GM12873 (cell line): Measurements from ENCODE around the gene TANGO2.

Experiments used
- TF ChIP-seq, protein P1 (sequence below): IDR thresholded peaks from 2 replicates; pipeline ENCODE4 v1.5.1; 2012; ENCODE audit warnings: low read depth, mild to moderate bottlenecking, moderate library complexity, low read length, control low read depth; ENCODE audit not compliant: insufficient read depth; ENCODE audit errors: missing control alignments

Gene TANGO2

DNA sequence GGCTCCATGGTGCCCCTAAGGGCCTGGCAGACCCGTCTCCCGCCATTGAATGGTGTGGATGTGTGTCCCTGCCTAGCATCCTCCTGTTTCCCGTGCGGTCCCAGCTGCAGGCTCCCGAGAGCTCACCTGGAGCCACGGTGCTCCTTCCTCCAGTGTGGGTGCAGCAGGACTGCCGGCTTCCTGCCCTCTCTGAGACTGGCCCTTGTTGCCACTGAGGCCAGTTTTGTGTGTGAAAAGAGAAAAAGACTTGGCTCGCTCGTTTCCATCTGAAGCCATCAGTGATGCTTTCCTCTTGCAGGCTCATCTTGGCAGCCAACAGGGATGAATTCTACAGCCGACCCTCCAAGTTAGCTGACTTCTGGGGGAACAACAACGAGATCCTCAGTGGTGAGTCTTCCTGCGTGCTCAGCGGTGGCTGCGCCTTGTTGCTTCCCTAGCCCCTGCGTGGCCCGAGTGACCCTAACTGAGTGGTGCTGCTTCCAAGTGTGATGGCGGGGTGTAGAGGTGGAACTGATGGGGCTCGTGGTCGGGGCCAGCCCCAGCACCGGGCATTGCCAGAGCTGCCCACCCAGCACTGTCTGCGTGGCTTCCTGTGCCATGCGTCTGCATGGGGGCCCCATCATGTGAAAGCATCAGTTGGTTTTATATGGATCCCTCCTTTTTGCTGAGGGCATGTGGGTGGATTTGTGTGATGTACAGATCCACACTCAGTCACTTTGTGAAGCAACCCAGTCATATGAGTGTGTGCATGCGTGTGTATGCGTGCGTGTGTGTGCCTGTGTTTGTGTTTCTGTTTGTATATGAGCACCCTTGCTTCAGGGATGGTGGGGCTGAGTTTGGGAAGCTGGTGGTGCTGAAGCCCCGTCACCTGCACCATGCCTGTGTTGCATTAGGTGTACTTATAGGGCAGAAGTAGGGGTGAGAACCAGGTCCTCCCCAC, 22.4 kb downstream of the TANGO2 start:
- TF ChIP-seq, protein P1, sequence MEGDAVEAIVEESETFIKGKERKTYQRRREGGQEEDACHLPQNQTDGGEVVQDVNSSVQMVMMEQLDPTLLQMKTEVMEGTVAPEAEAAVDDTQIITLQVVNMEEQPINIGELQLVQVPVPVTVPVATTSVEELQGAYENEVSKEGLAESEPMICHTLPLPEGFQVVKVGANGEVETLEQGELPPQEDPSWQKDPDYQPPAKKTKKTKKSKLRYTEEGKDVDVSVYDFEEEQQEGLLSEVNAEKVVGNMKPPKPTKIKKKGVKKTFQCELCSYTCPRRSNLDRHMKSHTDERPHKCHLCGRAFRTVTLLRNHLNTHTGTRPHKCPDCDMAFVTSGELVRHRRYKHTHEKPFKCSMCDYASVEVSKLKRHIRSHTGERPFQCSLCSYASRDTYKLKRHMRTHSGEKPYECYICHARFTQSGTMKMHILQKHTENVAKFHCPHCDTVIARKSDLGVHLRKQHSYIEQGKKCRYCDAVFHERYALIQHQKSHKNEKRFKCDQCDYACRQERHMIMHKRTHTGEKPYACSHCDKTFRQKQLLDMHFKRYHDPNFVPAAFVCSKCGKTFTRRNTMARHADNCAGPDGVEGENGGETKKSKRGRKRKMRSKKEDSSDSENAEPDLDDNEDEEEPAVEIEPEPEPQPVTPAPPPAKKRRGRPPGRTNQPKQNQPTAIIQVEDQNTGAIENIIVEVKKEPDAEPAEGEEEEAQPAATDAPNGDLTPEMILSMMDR = no peak

DNA sequence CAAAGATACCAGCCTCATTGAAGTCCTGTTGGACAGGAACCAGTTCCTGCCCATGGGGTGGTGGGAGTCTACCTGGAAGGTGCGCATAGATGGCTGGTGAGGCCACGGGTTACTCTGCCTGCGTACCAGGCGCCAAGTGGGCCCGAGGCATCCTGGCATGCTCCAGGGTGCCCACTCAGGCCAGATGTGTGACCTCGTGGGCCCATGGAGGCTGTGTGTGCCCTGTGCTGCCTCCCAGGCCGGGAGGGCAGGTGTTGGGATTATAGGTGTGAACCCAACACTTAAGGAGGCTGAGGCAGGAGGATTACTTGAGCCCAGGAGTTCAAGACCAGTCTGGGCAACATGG, 23.1 kb downstream of the TANGO2 start:
- TF ChIP-seq, protein P1 = no peak

DNA sequence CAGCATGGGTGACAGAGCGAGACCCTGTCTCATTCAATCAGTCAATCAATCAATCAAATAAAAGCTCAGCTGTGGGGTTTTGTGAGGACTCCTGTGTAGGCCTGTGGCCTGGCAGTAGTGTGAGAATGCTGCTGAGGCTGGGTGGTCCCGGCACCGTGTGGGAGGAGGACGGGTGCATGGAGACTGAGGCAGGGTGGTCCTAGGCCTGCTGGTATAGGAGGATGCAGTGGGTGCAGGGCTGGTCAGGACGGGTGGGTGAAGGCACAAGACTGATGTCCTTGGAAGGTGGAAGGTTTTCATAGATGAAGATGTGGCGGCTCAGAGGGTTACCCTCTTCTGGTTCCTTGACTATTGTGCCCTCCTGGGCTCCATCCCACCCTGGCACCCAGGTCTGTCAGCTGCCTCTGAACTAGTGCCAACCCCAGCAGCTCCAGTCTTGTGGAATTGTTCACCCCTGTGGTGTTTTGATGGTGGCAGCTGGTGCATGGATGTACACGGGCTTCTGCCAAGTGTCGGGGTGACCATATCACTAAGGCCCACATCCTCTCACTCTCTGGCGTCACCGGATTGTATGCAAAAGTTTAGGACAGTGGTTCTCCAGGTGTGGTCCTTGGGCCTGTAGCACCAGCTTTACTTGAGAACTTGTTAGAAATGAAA, 23.7 kb downstream of the TANGO2 start:
- TF ChIP-seq, protein P1 = no peak

DNA sequence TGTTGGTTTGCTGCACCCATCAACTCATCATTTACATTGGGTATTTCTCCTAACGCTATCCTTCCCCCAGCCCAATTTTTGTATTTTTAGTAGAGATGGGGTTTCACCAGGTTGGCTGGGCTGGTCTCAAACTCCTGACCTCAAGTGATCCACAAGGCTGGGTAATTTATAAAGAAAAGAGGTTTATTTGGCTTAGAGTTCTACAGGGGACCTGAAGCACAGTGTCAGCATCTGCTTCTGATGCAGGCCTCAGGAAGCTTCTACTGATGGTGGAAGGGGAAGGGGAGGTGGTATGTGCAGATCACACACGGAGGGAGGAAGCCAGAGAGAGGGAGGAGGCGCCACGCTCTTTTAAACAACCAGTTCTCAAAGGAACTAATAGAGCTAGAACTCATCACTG, 25.8 kb downstream of the TANGO2 start:
- TF ChIP-seq, protein P1 = no peak

DNA sequence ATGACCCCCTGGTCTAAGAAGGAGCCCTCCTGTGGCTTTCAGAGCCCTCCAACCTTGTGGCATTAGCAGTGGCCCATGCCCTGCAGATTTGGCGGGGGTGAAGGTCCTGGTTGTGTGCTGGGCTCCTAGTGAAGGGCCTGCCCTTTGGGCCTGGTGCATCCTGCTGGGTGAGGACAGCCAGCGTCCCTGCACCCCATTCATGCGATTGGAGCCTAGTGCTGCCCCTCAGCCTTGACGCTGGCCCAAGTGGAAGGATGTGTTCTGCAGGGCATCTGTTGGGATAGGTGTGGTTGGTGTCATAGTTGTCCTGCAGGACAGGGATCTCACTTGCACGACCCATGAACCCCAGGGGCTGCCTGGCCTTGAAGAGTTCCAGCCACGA, 31.0 kb downstream of the TANGO2 start:
- TF ChIP-seq, protein P1 = no peak

DNA sequence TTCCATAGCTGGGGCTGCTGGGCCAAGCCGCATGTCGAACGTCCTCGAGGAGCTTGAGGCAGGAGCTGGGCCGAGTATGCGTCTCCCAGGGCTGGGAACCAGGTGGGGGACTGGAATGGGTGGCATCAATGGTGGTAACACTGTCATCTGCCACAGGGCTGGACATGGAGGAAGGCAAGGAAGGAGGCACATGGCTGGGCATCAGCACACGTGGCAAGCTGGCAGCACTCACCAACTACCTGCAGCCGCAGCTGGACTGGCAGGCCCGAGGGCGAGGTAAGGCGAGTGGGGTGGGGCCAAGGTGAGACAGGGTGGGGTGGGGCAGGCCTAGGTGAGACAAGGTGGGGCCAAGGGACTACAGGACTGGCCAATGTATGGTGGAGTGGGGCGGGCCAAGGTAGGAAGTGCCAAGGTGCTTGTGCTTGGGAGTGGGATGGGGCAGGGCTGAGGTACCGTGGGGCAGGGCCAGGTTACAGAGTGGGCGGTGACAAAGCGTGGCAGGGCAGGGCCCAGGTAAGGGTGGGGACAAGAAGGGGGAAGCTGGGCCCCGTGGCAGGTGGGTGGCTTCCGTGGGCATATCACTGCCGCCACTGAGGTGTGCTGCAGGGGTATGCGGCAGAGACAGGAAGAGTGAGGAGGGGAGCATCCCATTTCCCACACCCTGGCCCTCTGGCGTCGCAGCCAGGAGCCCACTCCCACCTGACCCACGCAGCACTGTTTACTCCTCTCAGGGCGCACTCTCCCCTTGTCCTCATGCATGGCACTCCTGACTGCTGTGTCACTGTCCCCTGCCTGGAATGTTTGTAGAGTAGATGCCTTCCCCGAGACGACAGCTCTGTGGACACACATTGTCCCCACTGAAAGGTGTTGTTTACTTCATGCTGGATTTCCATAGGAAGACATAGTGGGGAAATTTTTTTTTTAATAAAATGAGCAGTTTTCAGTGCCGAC, 31.7 kb downstream of the TANGO2 start:
- TF ChIP-seq, protein P1 = no peak

DNA sequence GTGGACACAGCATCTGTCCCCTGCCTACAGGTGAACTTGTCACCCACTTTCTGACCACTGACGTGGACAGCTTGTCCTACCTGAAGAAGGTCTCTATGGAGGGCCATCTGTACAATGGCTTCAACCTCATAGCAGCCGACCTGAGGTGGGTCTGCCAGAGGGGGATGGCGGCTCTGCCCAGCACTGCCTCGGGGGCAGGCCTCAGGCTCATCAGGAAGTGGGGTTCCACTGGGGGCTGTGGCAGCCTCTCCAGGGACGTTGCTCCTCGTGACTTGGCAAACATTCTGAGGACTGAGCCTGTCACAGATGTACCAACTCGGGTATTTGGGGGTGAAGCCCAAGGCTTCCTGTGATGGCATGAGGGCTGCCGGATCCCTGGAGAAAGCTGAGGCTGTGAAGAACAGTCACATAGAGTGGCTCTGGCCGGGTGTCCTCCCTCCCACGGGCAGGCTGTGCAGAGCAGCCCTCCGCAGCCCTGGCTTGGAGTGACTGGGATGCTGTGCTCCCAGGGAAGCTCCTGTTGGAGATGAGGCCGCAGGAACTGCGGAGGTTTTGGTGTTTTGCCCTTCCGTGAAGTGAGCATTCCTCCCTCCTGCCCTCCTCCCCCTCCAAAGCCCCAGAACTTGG, 32.6 kb downstream of the TANGO2 start:
- TF ChIP-seq, protein P1 = no peak
